ENCODE measurements around the gene CHD9. TPM values are rescaled to one million over a fixed set of nuclear protein-coding genes. Genes with fewer than 3 reads are reported as not detected.

The CHD9 gene
- total RNA-seq, 2 donors from 2014 or later: 39.2 to 66.1 TPM

- TF ChIP-seq CTCF (IDR thresholded peaks at IDR 0.05): no peak
- DNase-seq: no peak
- Histone ChIP-seq H3K9ac (ENCODE audit: low read depth in 2 of 2, low read length in 2 of 2) (peak overlapping the region in 1 of 2 donors; percentile 86), H3K9me3 (no peaks in the 10 kb centered on the region), H3K4me3 (peak overlapping the region; percentile 61), H3K36me3 (no peaks in the 10 kb centered on the region), H3K27ac (peak overlapping the region; percentile 92), H3K27me3 (no peaks in the 10 kb centered on the region), H3K4me1 (peaks cover 9% of the 10 kb centered on the region)
- intact Hi-C loops (cut with DNase I): loop anchor here (2.0 kb wide), 1 partner anchor 76 kb away; the partner anchor contains the start of gene CHD9
Measured at GRCh38 chr16:53131050-53131362, 76.2 kb downstream of the CHD9 start.

GRCh38 chr16:53131363-53132071, 76.7 kb downstream of the CHD9 start:
- TF ChIP-seq CTCF (IDR thresholded peaks at IDR 0.05): no peak
- Histone ChIP-seq H3K9ac (ENCODE audit: low read depth in 2 of 2, low read length in 2 of 2) (peak overlapping the region; percentile 82 to 91), H3K4me3 (peak overlapping the region; percentile 61), H3K4me1 (peaks cover 9% of the 10 kb centered on the region), H3K9me3 (no peaks in the 10 kb centered on the region), H3K36me3 (no peaks in the 10 kb centered on the region), H3K27me3 (no peaks in the 10 kb centered on the region), H3K27ac (peak overlapping the region; percentile 85)
- intact Hi-C loops (cut with DNase I): loop anchor here (2.0 kb wide), 1 partner anchor 77 kb away; the partner anchor contains the start of gene CHD9
- DNase-seq: peak; percentile 66

GRCh38 chr16:53132406-53132805, 77.6 kb downstream of the CHD9 start:
- Histone ChIP-seq H3K9ac (ENCODE audit: low read depth in 2 of 2, low read length in 2 of 2) (no peak overlapping the region), H3K27ac (no peak overlapping the region), H3K9me3 (no peaks in the 10 kb centered on the region), H3K36me3 (no peaks in the 10 kb centered on the region), H3K27me3 (no peaks in the 10 kb centered on the region), H3K4me3 (peak overlapping the region; percentile 61), H3K4me1 (peaks cover 9% of the 10 kb centered on the region)
- intact Hi-C loops (cut with DNase I): no loop called here
- DNase-seq: no peak
- no peak for TF ChIP-seq CTCF (IDR thresholded peaks at IDR 0.05)

- Histone ChIP-seq H3K4me1 (peaks cover 5% of the 10 kb centered on the region), H3K27ac (no peak overlapping the region), H3K36me3 (no peaks in the 10 kb centered on the region), H3K27me3 (no peaks in the 10 kb centered on the region), H3K9me3 (no peaks in the 10 kb centered on the region), H3K4me3 (no peak overlapping the region), H3K9ac (ENCODE audit: low read depth in 2 of 2, low read length in 2 of 2) (no peak overlapping the region)
- DNase-seq: no peak
- intact Hi-C loops (cut with DNase I): no loop called here
- TF ChIP-seq CTCF (IDR thresholded peaks at IDR 0.05): no peak
Measured at GRCh38 chr16:53135329-53135728, 80.5 kb downstream of the CHD9 start.

- Histone ChIP-seq H3K9me3 (no peaks in the 10 kb centered on the region), H3K9ac (ENCODE audit: low read depth in 2 of 2, low read length in 2 of 2) (no peak overlapping the region), H3K4me1 (no peaks in the 10 kb centered on the region), H3K27ac (no peak overlapping the region), H3K27me3 (no peaks in the 10 kb centered on the region), H3K36me3 (no peaks in the 10 kb centered on the region), H3K4me3 (no peak overlapping the region)
- intact Hi-C loops (cut with DNase I): no loop called here
- DNase-seq: no peak
- TF ChIP-seq CTCF (IDR thresholded peaks at IDR 0.05): no peak
Measured at GRCh38 chr16:53142823-53143568, 88.2 kb downstream of the CHD9 start.
